NCI-H2029 (cell line): ENCODE measurements around the gene CHRNA1.

Experiments
- DNase-seq: peaks from one replicate; lab custom pipeline; 2025; lab: John Stamatoyannopoulos, UW

CHRNA1 gene

DNA sequence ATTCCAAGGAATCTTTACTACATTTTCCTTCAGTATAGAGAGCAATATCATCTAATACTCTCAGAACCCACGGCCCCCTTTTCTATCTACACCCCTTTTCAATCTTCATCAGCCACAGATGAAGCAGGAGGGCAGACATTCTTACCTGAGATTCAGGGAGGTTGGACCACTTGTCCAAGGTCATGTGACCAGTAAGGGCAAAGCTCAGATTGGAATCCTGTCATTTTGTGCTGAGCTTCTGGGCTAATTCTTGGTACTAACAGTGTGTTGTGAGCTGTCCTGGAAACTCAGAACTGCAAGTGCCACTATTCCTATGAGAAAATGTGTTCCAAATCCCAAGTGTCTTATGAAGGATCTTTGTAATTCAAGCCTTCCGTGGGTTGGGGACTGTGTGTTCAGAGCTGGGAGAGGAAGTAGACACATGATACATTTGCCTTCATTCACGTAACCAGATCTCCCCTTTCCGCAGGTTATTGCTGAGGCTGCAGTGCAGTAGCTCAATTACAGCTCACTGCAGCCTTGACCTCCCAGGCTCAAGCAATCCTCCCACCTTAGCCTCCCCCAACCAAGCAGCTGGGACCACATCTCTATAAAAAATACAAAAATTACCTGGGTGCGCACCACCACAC lies 3.3 kb downstream of the CHRNA1 start:
- DNase-seq: peak; percentile 56

DNA sequence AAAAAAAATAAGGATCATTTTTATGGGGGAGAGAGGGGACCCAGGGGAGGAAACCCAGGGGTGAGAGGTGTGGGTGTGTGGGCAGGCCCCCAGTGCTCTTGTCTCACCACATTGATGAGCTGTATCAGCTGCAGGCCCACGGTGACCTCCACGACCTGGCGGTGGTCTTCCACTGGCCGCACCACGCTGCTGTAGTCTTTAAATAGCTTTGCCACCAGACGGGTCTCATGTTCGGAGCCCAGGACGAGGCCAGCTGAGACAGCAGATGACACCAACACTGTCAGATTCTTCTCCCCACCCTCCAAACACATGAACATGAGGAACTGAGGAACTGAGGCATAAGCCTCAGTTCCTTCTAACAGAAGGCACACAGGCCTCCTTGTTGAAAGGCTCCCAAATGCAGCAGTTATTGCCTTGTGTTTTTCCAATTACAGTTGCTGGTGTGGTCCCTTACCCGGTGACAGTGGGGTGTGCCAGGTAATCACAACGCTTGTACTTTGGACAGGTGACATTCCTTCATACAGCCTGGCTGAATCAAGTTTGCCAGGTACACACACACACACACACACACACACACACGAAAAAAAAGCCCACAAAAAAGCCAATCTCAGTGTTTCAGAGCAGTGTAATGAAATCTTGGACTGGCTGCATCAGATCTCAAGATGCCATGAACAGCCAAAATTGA lies 4.7 kb downstream of the CHRNA1 start:
- no peak for DNase-seq

DNA sequence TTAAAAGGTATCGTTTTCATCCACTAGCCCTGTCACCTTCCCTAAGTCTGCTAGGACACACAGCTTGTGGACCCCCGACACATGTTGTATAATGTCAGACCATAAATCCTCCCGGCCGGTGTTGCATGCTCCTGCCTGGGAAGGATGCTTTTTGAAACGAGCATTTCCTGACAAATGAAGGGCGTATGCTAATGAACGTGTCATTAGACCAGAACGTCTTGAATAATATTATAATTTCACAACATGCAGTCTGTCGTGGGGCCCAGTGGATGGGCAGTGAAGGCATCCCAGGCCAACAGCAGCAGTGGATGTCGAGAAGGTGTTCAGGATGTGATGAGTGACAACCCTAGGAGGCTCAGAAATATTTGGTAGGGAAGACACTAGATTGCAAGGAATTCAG lies 7.5 kb downstream of the CHRNA1 start:
- no peak for DNase-seq

DNA sequence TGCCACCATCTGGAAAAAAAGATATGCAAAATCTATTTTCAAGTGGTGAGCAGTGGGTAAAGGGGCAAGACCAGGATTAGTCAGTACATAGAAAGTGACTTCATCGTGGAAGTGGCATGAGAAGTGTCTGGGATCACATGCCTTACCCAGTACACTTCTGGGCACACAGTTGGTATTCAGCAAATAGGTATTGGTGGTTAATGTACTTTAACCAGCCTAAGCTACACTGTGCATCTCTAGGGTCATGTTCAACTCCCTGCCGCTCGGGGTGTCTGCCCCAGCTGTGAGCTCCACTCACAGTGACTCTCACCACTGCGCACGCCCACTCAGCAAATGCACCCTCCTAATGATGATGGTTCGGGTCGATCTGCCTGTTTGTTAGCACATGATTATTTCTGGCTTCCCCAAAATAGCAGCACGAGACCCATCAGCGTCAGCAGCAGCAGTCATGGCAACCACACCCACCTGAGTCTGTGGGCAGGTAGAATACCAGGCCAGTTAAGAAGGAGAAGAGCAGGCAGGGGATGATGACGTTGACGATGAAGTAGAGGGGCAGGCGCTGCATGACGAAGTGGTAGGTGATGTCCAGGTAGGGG lies 11.1 kb downstream of the CHRNA1 start:
- no peak for DNase-seq

DNA sequence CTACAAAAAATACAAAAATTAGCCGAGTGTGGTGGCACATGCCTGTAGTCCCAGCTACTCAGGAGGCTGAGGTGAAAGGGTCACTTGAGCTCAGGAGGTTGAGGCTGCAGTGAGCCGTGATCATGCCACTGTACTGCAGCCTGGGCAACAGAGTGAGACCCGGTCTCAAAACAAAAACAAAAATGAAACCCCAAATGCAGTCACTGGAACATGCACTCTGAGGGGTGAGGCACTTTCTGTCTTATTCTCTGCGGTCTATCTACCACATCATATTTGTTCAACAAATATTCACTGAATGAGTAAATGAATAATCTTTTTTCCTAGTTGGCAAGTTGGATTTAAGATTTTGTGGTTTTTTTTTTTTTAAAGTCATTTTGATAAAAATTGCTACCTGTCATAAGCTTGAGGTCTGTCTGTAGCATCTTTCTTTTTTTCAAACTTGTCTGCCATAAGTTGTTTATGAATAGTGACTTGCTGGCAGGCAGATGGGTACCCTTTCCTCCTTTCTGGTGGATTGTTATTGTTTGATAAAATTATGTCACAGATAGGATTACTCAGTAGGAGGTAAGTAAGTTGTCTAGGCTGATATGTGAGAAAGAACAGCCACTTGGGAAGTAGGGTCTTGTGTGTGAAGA lies 11.8 kb downstream of the CHRNA1 start:
- no peak for DNase-seq

DNA sequence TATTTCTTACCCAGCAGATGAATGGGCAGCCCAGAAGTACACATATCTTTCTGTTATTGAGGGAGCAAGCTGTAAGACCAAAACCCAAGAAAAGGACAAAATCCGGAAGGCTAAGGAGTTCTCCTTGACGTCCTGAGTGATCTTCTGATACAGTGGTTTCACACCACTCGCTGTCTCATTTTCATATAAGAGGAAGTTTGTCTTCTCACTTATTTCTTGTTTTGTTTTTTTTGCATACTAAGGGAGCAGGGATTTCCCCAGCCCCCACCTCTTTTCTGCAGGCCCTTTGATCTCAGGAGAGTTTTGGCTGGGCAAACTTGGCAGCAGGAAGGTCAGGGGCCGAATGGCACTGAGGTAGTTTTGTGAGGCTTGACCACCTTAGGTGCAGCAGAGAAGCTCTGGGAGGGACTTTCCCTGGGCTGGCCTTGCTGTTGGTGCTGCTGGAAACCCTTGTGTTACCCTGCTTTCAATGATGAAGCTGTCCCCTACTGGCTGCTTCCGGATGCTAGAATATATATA lies 13.3 kb downstream of the CHRNA1 start:
- no peak for DNase-seq

DNA sequence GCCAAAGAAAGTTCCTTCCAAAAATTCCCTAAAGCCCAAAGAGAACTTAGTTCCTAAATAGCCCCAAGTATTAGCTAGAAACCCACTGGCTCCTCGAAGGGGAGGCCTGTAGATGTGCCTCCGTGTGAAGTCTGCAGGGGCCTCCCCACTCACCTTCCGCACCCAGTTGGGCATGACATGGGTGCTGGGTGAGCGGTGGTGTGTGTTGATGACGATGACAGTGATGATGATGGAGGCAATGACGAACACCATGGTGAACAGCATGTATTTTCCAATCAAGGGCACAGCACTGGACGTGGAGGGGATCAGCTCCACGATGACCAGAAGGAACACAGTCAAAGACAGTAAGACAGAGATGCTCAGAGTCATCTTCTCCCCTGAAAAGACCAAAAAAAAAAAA lies 14.5 kb downstream of the CHRNA1 start:
- DNase-seq: no peak

DNA sequence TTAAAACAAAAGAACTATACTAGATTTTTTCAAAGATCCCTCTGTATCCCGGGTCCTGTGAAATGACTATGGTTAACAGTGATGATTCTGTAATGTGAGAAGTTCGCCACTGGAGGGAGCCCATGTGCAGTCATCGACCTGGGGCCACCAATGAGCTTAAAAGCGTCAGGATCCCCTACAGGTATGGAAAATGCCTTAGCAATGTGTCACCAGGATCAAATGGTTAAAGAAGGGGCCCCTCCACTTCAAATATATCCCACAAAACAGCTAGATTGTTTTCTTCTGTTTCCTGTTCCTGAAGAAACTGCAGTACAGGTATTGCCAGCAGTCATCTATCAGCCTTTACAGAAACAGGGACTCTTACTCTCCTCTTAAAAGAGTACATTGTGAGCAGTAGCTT lies 15.3 kb downstream of the CHRNA1 start:
- DNase-seq: peak; percentile 11

DNA sequence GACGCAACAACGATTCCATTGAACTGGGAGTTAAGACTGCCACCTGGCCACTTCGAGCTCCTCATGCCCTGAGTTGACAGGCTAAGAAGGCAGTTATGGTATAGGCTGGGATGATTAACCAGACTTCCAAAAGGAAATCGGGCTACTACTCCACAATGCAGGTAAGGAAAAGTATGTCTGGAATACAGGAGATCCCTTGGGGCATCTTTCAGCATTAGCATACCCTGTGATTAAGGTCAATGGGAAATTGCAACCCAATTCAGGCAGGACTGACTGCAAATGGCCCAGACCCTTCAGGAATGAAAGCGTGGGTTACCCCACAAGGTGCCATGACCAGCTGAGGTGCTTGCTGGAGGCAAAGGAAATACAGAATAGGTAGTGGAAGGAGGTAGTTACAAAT lies 19.1 kb downstream of the CHRNA1 start:
- no peak for DNase-seq

DNA sequence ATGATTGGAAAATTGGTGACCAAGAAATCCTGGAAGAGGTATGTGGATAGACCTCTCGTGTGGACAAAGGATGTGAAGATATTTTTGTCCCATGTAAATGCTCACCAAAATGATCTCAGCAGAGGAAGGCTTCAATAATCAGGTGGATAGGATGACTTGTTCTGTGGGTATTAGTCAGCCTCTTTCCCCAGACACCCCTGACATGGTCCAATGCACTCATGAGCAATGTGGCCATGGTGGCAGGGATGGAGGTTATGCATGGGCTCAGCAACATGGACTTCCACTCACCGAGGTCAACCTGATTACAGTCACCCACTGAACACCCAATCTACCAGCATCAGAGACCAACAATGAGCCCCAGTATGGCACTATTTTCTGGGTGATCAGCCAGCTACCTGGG lies 20.2 kb downstream of the CHRNA1 start:
- no peak for DNase-seq

DNA sequence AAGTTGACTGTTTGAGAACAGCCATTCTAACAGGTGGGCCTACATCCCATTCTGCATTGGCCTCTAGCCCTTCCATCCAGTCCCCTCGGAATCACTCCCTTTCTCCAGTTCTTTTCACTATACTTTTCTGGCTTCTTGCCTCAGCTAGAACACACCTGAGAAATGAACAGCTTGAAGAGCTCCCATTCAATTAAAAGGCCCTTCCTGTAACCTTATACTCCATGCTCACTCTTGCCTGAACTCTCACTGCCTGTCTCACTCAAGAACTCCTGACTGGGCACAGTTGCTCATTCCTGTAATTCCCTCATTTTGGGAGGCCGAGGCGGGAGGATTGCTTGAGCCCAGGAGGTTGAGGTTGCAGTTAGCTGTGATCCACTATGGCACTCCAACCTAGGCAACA lies 23.6 kb downstream of the CHRNA1 start:
- DNase-seq: peak; percentile 8

DNA sequence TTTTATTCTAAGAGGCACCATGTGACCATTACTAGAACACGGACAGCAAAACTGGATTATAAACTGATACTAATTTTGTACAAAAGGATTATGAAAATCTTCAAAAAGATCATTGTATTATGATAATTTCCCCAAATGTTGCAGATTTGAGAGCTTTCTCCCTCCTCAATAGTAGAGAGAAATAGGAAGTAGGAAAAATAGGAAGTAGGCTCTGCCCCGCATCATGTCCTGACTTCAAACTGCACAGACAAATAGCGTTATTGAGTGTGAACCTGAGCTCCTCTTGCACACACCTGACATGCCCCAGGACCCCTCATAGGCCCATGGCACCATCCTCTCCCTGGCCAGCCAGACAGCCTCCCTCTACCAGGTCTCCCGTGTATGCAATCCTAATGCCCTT lies 25.4 kb downstream of the CHRNA1 start:
- no peak for DNase-seq

DNA sequence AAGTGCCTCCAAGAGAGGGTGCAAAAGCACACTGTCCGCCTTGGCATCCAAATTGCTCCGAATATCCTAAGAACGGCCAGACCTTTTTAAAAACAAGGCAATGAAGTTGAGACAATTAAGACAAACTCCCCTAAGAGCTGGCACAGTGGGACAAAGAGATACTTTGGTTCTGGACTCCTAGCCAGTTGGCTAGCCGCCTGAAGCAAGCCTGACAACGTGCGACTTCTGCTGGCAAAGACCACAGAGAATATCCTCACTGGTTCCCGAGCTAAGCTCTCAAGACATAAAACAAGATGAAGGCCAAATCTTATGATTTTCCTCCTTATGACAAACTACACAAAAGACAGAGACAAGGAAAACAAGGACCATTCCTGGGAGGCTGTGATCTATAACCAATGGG lies 32.7 kb downstream of the CHRNA1 start:
- no peak for DNase-seq

DNA sequence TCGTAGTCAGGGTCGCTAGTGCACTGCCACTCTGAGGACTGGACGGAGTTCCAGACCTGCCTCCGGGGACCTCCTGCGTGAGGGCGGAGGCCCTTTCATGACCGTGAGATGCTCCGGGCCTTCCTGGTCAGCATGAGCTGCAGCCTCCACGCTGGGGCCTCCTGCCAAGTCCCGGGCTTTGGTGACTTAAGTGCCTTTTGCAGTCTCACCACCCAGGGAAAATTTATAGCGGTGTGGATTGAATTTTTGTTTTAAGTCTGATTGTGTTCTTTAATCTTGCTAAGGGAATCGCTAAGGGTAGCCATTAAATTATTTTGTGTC lies 33.6 kb downstream of the CHRNA1 start:
- no peak for DNase-seq

DNA sequence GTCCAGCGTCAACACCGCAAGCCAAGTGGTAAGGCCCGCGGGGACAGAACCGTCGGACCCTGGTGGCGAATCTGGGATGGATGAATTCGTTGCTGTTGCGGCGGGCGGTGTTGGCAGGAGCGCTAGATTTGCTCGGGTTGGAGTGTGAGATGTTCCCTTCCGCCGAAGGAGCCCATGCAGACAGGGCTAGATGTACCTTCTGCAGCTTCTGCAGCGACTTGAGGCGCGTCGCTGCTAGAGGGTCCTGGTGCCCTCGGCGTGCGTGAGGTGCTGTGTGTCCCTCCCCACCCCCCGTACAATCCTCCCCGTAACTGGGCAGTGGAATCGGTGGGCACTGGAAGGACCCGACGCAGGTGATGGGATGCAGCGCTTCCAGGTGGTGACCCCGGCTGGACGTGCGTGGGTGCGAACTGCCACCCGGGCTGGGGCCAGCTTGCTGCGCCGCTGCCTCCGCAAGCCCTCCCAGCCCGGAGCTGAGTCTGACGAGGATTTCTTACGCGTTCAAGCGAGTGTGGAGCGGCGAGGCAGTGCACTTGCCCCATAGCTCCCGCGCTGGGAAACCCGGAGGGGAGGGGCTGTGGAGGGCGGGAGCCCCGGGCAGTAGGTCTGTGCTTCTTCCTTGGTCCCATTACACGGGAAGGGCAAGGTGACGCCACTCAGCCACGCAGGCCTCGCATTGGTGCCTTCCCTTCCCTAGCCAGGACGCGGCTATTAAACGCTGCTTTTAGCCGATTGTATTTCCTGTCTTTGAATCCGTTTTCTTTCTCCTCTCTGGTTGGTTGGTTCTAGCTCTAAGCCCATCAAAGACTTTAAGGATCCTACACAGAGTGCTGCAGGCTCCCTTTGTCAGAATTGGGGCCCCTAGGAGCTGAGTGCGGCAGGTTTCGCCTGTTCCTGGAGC lies 34.2 kb downstream of the CHRNA1 start:
- peak; percentile 28 for DNase-seq

DNA sequence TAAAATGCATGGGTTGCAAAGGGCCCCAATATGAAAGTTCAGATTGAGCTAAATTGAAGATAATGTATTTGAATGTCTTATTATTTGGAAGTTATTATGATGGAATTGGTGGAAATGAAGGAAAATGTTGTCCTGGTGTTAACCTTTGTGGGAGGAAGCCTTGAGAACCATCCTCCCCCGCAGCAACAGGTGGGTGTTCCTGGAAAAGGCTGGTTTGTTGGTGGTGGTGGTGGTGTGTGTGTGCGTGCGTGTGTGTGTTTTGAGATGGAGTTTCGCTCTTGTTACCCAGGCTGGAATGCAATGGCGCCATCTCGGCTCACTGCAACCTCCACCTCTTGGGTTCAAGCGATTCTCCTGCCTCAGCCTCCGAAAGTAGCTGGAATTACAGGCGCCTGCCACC lies 36.2 kb downstream of the CHRNA1 start:
- no peak for DNase-seq

DNA sequence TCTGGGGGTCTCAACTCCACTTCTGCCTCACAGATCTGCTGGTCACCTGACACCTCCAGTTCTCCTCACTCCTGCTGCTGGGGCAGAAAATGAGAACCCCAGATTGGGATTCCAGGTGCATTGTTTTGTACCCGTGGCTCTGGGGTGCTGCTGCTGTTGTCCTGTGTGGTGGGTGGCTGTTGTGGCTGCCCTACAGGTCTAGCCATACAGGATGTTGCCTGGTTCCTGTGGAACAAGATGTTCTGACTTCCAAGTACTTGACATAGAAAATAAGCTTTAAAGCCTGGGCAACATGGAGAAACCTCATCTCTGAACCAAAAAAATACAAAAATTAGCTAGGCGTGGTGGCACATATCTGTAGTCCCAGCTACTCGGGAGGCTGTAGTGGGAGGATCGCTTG lies 38.1 kb downstream of the CHRNA1 start:
- no peak for DNase-seq

DNA sequence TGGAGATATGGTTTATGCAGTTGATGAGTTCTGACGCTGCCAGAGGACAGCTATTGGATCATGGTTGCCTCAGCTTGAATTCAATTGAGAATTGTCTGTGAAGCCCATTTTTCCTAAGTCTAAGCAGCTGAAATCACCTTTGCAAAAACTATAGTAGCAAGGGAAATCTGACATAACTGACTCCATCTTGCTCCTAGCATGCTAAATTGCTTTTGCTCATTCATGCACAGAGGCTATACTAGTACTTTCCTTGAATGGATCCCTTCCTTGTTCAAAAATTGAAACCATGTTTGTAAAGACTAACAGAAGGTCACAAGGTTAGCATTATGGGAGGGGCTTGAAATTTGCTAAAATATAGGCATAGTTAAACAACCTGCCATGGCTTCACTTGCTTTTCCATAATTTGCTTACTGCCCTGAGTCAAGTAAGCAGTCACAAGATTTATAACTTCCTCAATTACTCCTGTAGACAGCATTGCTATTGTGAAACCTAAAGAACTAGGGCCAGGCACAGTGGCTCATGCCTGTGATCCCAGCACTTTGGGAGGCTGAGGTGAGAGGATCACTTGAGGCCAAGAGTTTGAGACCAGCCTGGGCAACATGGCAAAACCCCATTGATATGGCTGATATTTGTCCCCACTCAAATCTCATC lies 41.2 kb downstream of the CHRNA1 start:
- no peak for DNase-seq

DNA sequence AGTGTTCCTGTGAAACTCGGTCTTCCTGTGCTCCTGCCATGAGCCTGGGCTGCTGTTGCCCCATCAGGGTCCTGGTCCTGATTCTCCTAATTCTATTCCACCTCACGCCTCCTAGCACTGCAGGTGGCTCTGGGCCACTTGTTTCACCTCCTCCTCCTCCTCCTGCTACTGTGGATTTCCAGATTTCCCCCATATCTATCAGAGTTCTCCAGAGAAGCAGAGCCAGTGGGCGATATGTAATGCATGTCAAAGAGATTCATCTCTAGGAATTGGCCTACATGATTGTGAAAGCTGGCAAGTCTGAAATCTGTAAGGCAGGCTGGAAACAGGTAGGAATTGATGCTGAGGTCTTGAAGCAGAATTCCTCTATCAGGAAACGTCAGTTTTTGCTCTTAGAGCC lies 45.3 kb downstream of the CHRNA1 start:
- no peak for DNase-seq

DNA sequence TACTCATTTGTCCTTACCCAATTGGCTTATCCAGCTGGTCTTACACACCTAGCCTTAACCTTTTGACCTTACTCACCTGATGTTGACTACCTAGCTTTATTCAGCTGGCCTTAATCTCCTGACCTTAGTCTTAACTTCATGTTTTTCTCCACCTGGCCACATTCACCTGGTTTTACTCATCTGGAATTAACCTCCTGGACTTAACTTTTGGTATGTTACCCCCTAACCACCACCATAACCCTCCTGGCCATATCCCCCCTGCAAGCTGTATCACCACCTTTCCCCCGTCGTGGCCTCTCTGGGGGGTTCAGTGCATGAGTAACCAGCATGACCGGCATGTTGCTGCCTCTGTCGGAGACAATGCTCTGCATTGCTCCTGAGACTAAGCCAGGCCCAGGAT lies 45.7 kb downstream of the CHRNA1 start:
- no peak for DNase-seq

DNA sequence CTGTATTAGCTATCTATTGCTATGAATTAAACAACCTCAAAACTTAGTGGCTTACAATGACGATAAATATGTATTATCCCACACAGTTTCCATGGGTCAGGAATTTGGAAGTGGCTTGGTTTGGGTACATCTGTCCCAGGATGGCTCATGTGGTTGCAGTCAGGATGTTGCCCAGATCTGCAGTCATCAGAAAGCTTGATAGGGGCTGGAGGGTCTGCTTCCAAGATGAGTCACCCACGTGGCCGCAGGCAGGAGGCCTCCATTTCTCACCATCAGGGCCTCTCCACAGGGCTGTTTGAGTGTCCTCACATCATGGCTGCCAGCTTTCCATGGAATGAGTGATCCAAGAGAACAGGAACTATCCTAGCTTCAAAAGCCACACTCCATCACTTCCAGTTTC lies 46.4 kb downstream of the CHRNA1 start:
- DNase-seq: no peak

DNA sequence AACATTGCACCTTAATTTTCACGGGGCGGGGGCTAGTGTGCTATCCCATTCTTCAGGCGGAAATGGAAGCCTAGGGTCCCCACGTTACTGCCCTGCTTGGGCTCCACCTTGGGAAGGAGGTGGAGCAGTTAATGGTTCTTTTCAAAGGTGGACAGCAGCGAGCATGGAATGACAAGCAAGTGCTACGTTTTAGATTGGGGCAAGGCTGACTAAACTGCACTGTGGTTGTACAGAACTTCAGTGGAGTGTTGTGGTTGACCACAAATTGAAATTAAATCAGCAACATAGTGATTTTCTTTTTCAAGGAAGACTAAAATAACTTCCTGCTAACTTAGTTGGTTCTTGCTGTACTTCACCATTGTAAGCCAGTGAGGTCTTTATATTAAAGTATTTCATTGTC lies 47.0 kb downstream of the CHRNA1 start:
- no peak for DNase-seq
